ENCODE results near the gene MEF2D.

DNA sequence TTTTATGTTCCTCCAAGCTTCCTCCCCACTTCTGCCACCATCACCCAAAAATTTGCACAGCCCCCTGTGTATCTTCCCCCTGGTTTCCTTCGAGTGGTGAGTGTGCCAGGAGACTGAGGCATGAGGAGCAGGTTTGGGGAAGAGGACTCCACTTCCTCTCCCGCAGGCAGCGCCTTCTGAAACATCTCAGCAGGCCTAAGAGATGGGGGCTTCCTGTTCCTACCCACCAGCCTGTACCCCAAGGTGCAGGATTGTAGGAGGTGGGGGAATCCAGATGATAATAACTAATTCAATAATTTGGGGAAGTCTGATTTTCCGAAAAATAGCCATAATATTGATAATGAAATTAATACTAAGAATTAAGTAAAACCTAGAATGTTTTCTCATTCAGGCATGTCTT lies 69.2 kb downstream of the MEF2D start:
- TF ChIP-seq, protein P1, sequence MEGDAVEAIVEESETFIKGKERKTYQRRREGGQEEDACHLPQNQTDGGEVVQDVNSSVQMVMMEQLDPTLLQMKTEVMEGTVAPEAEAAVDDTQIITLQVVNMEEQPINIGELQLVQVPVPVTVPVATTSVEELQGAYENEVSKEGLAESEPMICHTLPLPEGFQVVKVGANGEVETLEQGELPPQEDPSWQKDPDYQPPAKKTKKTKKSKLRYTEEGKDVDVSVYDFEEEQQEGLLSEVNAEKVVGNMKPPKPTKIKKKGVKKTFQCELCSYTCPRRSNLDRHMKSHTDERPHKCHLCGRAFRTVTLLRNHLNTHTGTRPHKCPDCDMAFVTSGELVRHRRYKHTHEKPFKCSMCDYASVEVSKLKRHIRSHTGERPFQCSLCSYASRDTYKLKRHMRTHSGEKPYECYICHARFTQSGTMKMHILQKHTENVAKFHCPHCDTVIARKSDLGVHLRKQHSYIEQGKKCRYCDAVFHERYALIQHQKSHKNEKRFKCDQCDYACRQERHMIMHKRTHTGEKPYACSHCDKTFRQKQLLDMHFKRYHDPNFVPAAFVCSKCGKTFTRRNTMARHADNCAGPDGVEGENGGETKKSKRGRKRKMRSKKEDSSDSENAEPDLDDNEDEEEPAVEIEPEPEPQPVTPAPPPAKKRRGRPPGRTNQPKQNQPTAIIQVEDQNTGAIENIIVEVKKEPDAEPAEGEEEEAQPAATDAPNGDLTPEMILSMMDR (conservative IDR thresholded peaks at IDR 0.05; ENCODE audit: low read depth, low read length): no peak
- no peak for TF ChIP-seq EZH2 (IDR thresholded peaks at IDR 0.05; ENCODE audit: borderline replicate concordance, low read depth, low read length, poor library complexity, severe bottlenecking)

All from A673 (cell line).